HG02759 (cell line): ENCODE results near the gene CCDC178.
"Not testable (repeated sequence)": the region's sequence is repeated elsewhere in the genome, so short reads cannot be mapped to it uniquely, and the experiment has no call there.

ENCODE experiments used
- ATAC-seq: cut with Tn5 transposase; IDR thresholded peaks from one replicate; pipeline ENCODE4 v1.9.1; 2021; ENCODE audit warnings: mild to moderate bottlenecking, moderate library complexity; ENCODE audit not compliant: unreplicated experiment

Gene CCDC178

DNA sequence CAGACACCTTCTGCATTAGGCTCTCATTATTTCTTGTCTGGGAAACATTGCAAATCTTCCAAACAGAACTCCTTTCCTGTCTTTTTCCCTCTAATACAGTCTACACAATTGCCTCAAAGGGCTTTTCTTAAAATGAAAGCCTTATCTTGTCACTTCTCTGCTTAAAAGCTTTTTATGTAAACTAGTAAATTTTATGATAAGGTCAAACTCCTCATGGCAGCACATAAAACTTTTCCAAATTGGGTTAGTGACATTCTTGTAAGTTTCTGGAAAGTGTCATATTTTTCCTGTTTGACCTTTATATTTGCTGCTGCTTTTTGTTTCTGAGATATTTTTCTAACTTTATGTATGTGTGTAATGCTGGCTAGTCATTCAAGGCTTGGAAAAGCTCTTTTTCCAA lies 406.3 kb downstream of the CCDC178 start:
- no peak for ATAC-seq

DNA sequence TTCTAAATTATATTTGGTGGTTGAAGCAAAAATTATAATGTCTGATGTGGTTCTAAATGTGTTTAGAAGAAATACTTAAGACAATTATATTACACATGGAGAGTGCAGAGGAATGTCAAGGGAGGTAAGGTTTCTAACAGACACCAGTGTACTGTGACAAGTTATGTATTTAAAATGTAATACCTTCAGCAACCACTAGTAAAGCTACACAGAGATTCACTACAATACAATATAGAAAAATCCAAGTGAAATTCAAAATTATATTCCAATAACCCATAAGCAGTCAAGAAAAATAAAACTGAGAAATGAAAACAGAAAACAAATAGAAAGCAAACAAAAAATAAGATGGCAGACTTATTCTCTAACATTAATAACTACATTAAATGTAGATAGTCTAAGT lies 418.2 kb downstream of the CCDC178 start:
- no peak for ATAC-seq

DNA sequence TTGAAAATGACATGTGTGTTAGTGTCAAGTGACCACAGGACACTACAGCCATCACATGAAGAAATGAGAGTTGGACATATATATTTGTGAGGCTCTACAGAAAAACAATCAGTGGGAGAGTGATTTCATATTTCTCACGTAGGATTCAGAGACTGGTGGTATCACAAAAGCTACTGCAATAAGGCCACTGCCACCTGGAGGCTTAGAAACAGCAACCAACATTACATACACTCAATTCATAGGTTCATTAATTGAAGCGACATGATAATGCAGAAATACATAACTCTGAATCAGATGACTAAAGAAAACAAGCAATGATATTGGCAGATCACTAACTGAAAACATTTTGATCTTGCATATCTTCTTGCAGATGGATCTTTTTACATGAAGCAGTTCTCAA lies 419.6 kb downstream of the CCDC178 start:
- ATAC-seq, result no peak

GRCh38 chr18:33014060-33014796 lies 426.3 kb downstream of the CCDC178 start:
- ATAC-seq, result no peak

- ATAC-seq, result no peak
Measured at GRCh38 chr18:33010149-33010548, 430.4 kb downstream of the CCDC178 start.

GRCh38 chr18:32998921-32999320 lies 441.6 kb downstream of the CCDC178 start:
- no peak for ATAC-seq

DNA sequence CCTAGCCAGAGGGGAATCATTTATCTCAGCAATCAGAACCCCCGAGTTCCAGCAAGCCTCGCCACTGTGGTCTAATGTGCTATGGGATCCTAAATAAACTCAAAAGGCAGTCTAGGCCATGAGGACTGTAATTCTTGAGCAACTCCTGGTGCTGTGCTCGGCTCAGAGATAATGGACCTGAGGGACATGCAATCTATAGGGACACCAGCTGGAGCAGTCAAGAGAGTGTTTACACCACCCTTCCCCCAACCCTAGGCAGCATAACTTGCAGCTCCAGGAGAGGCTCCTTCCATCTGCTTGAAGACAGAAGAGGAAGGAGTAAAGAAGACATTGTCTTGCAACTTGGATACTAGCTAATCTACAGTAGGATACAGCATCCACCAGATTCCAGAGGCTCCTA lies 442.2 kb downstream of the CCDC178 start:
- ATAC-seq, result no peak

- no peak for ATAC-seq
Measured at GRCh38 chr18:32983721-32984120, 456.8 kb downstream of the CCDC178 start.

GRCh38 chr18:32980896-32981295 lies 459.6 kb downstream of the CCDC178 start:
- ATAC-seq, result no peak

- no peak for ATAC-seq
Measured at GRCh38 chr18:32975501-32975900, 465.0 kb downstream of the CCDC178 start.

DNA sequence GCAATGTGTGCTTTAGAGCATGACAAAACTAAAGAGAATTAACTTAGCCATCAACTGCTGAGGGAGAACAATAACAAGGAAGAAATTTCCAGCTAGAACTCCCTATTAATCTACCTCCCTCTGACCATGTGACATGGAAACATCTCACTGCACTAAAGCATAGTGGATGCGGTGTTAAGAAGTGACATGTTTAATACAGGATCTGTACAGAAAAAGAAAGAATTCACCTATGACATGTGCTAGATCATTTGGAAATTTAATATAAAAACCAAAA lies 465.4 kb downstream of the CCDC178 start:
- no peak for ATAC-seq

- peak; percentile 99 for ATAC-seq
Measured at GRCh38 chr18:32974421-32975162, 465.9 kb downstream of the CCDC178 start.

- no peak for ATAC-seq
Measured at GRCh38 chr18:32968248-32968647, 472.3 kb downstream of the CCDC178 start.

GRCh38 chr18:32966141-32966540 lies 474.4 kb downstream of the CCDC178 start:
- ATAC-seq, result no peak

DNA sequence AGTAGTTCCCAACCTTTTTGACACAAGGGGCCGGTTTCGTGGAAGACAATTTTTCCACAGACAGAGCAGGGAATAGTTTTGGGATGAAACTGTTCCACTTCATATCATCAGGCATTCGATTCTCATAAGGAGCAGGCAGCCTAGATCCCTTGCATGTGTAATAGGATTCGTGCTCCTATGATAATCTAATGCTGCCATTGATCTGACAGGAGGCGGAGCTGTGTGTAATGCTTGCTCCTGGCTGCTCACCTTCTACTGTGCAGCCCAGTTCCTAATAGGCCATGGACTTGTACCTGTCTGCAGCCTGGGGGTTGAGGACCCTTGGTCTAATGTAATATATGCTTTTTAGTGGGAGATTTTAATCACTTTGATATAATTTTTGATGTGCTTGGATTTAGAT lies 479.0 kb downstream of the CCDC178 start:
- no peak for ATAC-seq

- ATAC-seq, result peak; percentile 82
Measured at GRCh38 chr18:32958746-32959145, 481.8 kb downstream of the CCDC178 start.

DNA sequence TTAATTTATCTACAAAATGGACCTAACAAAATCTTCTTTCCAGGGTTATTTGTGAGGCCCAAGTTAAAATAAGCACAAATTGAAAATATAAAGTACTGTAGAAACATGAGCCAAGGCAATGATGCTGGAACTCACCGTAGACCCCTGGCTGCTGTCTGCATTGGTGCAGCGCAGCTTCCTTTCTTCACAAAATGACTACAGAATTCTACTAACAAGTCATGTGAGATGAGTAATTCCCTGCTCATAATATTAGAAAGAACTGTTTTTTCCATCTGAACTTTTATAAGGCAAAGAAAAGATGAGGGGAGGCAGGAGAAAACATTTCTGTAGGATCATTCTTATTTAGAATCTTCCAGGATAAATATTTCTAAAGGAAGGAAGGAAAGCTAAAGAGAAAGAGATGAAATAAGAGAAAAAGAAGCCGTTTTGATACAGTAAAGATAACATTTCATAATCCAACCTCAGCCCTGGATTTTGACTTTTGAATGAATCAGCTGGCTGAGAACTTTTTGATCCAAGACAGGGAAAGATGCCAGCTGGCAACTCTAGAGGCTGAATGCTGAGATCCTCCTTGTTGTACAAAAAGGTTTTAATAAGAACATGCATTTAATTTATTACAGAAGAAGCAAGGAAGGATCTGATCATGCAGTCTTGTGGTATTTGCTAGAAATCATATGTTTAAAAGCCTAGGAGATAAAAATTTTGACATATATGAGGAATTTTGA lies 483.8 kb downstream of the CCDC178 start:
- ATAC-seq, result no peak

DNA sequence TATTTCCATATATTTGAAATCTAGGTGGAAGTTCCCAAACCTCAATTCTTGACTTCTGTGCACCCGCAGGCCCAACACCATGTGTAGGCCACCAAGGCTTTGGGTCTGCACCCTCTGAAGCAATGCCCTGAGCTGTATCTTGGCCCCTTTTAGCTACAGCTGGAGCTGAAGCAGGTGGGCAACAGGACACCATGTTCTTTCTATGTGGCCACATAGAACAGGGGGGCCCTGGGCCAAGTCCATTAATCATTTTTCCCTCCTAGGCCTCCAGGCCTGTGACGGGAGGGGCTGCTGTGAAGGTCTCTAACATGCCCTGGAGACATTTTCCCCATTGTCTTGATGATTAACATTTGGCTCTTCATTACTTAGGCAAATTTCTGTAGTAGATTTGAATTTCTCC lies 488.2 kb downstream of the CCDC178 start:
- not testable (repeated sequence) for ATAC-seq

DNA sequence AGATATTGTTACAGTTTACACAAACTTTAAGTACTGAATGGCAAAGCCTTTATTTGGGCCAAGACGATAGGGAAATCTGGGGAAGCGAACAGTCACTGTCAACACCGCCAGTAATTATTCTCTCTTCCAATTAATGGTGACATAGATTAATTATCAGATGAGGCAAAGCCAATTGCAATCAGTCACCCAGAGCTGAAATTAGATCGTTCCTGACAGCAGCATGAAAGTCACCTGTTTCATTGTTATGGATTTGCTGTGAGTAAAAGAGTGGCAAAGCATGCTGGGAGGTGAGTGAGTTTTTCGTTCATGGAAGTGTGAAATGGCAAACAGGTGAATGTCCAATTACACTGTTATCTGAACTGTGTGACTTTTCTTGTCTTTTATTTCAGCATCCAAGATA lies 502.9 kb downstream of the CCDC178 start:
- ATAC-seq, result no peak

GRCh38 chr18:32937066-32937465 lies 503.5 kb downstream of the CCDC178 start:
- no peak for ATAC-seq

GRCh38 chr18:32934201-32934600 lies 506.3 kb downstream of the CCDC178 start:
- ATAC-seq, result no peak

DNA sequence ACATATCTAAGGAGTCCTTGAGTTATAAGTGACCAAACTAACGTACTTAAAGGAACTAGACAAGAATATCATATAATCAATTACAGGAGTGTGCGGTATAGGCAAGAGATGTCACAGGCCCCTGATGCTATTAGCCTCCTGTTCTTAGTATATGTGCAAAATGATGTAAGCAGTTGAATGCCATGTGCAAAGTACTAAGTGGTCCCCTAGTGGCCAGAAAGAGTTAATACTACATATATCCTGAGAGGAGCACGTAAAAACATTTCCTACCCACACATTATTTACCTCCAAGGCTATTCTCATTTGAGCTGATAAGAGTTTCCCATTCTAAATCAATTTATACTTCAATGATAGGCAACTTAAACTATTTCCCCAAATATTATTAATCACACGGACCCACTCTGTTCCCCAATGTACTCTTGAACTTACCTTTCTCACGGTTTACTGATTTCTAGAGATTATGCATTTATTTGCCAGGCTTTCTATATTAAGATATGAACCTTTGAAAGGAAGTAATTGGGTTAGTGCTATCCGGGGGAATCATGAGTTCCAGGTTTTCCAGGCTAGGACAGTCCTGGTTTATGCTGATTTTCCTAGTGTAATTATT lies 509.7 kb downstream of the CCDC178 start:
- peak; percentile 99 for ATAC-seq
